GM23338 (cell line): Measurements from ENCODE around the gene RNF13. TPM values are rescaled to one million over a fixed set of nuclear protein-coding genes. Genes with fewer than 3 reads are reported as not detected.

Experiments used
- ATAC-seq: fragments of 200-7000 bp; cut with Tn5 transposase; 3 replicates; pipeline ENCODE4 v1.9.1; 2020
- DNase-seq: peaks from one replicate; pipeline ENCODE4 v3.0.0-alpha.2; 2015; ENCODE audit warnings: low spot score
- H2AFZ ChIP-seq: fragments of 200-600 bp; sonication (generic); 2 replicates; pipeline ENCODE4 v1.8.0; 2016; ENCODE audit warnings: antibody characterized with exemption, mild to moderate bottlenecking, moderate library complexity
- H3F3A ChIP-seq: fragments of 200-600 bp; sonication (generic); replicated peaks from 2 replicates; pipeline ENCODE4 v1.8.0; 2017; ENCODE audit warnings: antibody characterized with exemption, mixed run types, low read depth
- H3K27ac ChIP-seq: fragments of 200-600 bp; sonication (generic); 2 replicates; pipeline ENCODE4 v1.6.1; 2016; ENCODE audit warnings: low read depth
- H3K27me3 ChIP-seq: fragments of 200-600 bp; sonication (generic); 2 replicates; pipeline ENCODE4 v1.8.0; 2016; ENCODE audit warnings: mild to moderate bottlenecking, mixed run types, moderate library complexity; ENCODE audit not compliant: insufficient read depth
- H3K36me3 ChIP-seq: fragments of 200-600 bp; sonication (generic); 2 replicates; pipeline ENCODE4 v1.8.0; 2016; ENCODE audit warnings: mild to moderate bottlenecking; ENCODE audit not compliant: insufficient read depth
- H3K4me1 ChIP-seq: fragments of 200-600 bp; sonication (generic); 2 replicates; pipeline ENCODE4 v1.8.0; 2016; ENCODE audit warnings: mild to moderate bottlenecking, moderate library complexity; ENCODE audit not compliant: insufficient read depth
- H3K4me2 ChIP-seq: fragments of 200-600 bp; sonication (generic); 2 replicates; pipeline ENCODE4 v1.7.1; 2017; ENCODE audit warnings: mixed run types
- H3K4me3 ChIP-seq: fragments of 200-600 bp; sonication (generic); 2 replicates; pipeline ENCODE4 v1.6.1; 2016; ENCODE audit warnings: mixed run types
- H3K79me2 ChIP-seq: fragments of 200-600 bp; sonication (generic); replicated peaks from 2 replicates; pipeline ENCODE4 v1.8.0; 2017; ENCODE audit warnings: mild to moderate bottlenecking; ENCODE audit not compliant: insufficient read depth
- H3K9me2 ChIP-seq: fragments of 200-600 bp; sonication (generic); 2 replicates; pipeline ENCODE4 v1.8.0; 2017; ENCODE audit not compliant: insufficient read depth
- H4K20me1 ChIP-seq: fragments of 200-600 bp; sonication (generic); replicated peaks from 2 replicates; pipeline ENCODE4 v1.8.0; 2017; ENCODE audit warnings: mild to moderate bottlenecking; ENCODE audit not compliant: insufficient read depth
- H3K27ac Mint-ChIP-seq: 2 replicates; pipeline ENCODE4 v1.8.0; 2020; ENCODE audit warnings: inconsistent platforms, mild to moderate bottlenecking, moderate library complexity, mixed read lengths
- H3K27me3 Mint-ChIP-seq: 3 replicates; pipeline ENCODE4 v1.8.0; 2022; ENCODE audit warnings: low read depth, mild to moderate bottlenecking, moderate library complexity, mixed read lengths, inconsistent platforms; ENCODE audit not compliant: insufficient read depth, poor library complexity
- H3K36me3 Mint-ChIP-seq: 3 replicates; pipeline ENCODE4 v1.8.0; 2021; ENCODE audit warnings: low read depth, mild to moderate bottlenecking, inconsistent platforms, moderate library complexity, mixed read lengths
- H3K4me1 Mint-ChIP-seq: 3 replicates; pipeline ENCODE4 v1.8.0; 2020; ENCODE audit warnings: mild to moderate bottlenecking, inconsistent platforms, mixed read lengths
- H3K4me3 Mint-ChIP-seq: 3 replicates; pipeline ENCODE4 v1.8.0; 2021; ENCODE audit warnings: moderate library complexity, mild to moderate bottlenecking, inconsistent platforms, mixed read lengths
- H3K9me3 Mint-ChIP-seq: 3 replicates; pipeline ENCODE4 v1.8.0; 2020; ENCODE audit warnings: moderate library complexity, mild to moderate bottlenecking, inconsistent platforms, mixed read lengths
- CREB1 ChIP-seq: fragments of 250-450 bp; sonication (Bioruptor Pico); IDR thresholded peaks from 2 replicates; pipeline ENCODE4 v1.5.0; 2020; ENCODE audit warnings: low read depth, mild to moderate bottlenecking, moderate library complexity
- CTCF ChIP-seq, 2 experiments: fragments of 200-600 bp in 1 of 2; sonication (generic) in 1 of 2; conservative IDR thresholded peaks; 2 replicates each; pipeline versions ENCODE4 v1.5.1 to v1.6.1; 2016 to 2017; ENCODE audit warnings: antibody characterized with exemption in 2 of 2, low read depth in 2 of 2, mild to moderate bottlenecking in 2 of 2, moderate library complexity in 1 of 2
- EZH2phosphoT487 ChIP-seq: fragments of 200-600 bp; sonication (generic); IDR thresholded peaks from one replicate; pipeline ENCODE4 v1.8.1; 2018; ENCODE audit warnings: antibody characterized with exemption; ENCODE audit not compliant: unreplicated experiment
- JUNB ChIP-seq: IDR thresholded peaks from one replicate; pipeline ENCODE4 v1.6.1; 2016; ENCODE audit warnings: antibody characterized with exemption; ENCODE audit not compliant: unreplicated experiment
- NANOG ChIP-seq: IDR thresholded peaks from 2 replicates; pipeline ENCODE4 v1.6.1; 2016; ENCODE audit warnings: antibody characterized with exemption, borderline replicate concordance
- POLR2AphosphoS5 ChIP-seq: IDR thresholded peaks from 2 replicates; pipeline ENCODE4 v1.6.1; 2016; ENCODE audit warnings: antibody characterized with exemption, low read depth
- STAT1 ChIP-seq: IDR thresholded peaks from one replicate; pipeline ENCODE4 v1.6.1; 2016; ENCODE audit warnings: antibody characterized with exemption; ENCODE audit not compliant: unreplicated experiment
- ZNF114 ChIP-seq: fragments of 250-450 bp; sonication (Bioruptor Pico); IDR thresholded peaks from 2 replicates; pipeline ENCODE4 v1.5.0; 2020; ENCODE audit warnings: mild to moderate bottlenecking, moderate library complexity
- ZNF331 ChIP-seq: fragments of 250-450 bp; sonication (Bioruptor Pico); IDR thresholded peaks from 2 replicates; pipeline ENCODE4 v1.5.0; 2020; ENCODE audit warnings: low read depth, mild to moderate bottlenecking, moderate library complexity
- polyA plus RNA-seq: library from polyadenylated mRNA; unstranded; fragments of >200 nt; fragmentation: Nextera tagmentation; extraction: Ambion mirVana; gene quantifications from 2 replicates; pipeline ENCODE4 v1.2.1, GENCODE V29; 2016
- total RNA-seq: library from RNA; depleted of rRNA; stranded (reverse); fragments of >200 nt; shearing (Covaris generic); gene quantifications from 2 replicates; pipeline ENCODE4 v1.2.3, GENCODE V29; 2014
- TF ChIP-seq, protein P1 (sequence below): IDR thresholded peaks from one replicate; pipeline ENCODE4 v1.6.1; 2018; ENCODE audit warnings: antibody characterized with exemption; ENCODE audit not compliant: unreplicated experiment

The RNF13 gene
- total and polyA plus RNA-seq, 2 experiments from 2014 or later, result 46.3 to 101 TPM

GRCh38 chr3:149819432-149819831 is 6.4 kb downstream of the RNF13 start:
- DNase-seq, result no peak
- H3K4me1 ChIP-seq, result peaks cover 33% of the 10 kb centered on the region
- TF ChIP-seq JUNB (no peak), POLR2AphosphoS5 (no peak), STAT1 (no peak)
- Mint-ChIP-seq H3K27me3 (no peaks in the 10 kb centered on the region), H3K4me3 (no peak overlapping the region), H3K9me3 (peaks cover 7% of the 10 kb centered on the region; the same call in 2 of the 3 replicates), H3K27ac (no peak overlapping the region), H3K36me3 (peaks cover 14% of the 10 kb centered on the region; the same call in 2 of the 3 replicates), H3K4me1 (peaks cover 38% of the 10 kb centered on the region)
- no peaks in the 10 kb centered on the region for H3K9me2 ChIP-seq
- H2AFZ ChIP-seq, result no peak overlapping the region
- H3K4me2 ChIP-seq, result no peak overlapping the region
- ATAC-seq, result no peak
- peaks cover 15% of the 10 kb centered on the region for H4K20me1 ChIP-seq
- H3F3A ChIP-seq, result no peaks in the 10 kb centered on the region
- H3K36me3 ChIP-seq, result no peaks in the 10 kb centered on the region
- no peak overlapping the region for H3K4me3 ChIP-seq
- no peaks in the 10 kb centered on the region for H3K27me3 ChIP-seq
- H3K79me2 ChIP-seq, result peaks cover 100% of the 10 kb centered on the region
- H3K27ac ChIP-seq, result no peak overlapping the region

- no peaks in the 10 kb centered on the region for H3K9me2 ChIP-seq
- no peak overlapping the region for H3K4me2 ChIP-seq
- Mint-ChIP-seq H3K27ac (peak overlapping the region; percentile 11; the same call in 1 of the 2 replicates), H3K4me3 (no peak overlapping the region), H3K36me3 (peaks cover 14% of the 10 kb centered on the region; the same call in 2 of the 3 replicates), H3K27me3 (no peaks in the 10 kb centered on the region), H3K4me1 (peaks cover 31% of the 10 kb centered on the region), H3K9me3 (peaks cover 7% of the 10 kb centered on the region; the same call in 2 of the 3 replicates)
- H2AFZ ChIP-seq, result no peak overlapping the region
- H3F3A ChIP-seq, result no peaks in the 10 kb centered on the region
- no peak overlapping the region for H3K4me3 ChIP-seq
- no peaks in the 10 kb centered on the region for H3K36me3 ChIP-seq
- ATAC-seq (no peak), DNase-seq (no peak)
- peaks cover 100% of the 10 kb centered on the region for H3K79me2 ChIP-seq
- H3K4me1 ChIP-seq, result peaks cover 25% of the 10 kb centered on the region
- TF ChIP-seq EZH2phosphoT487 (no peak), ZNF114 (CRISPR knock-in tag) (no peak), CTCF (conservative IDR thresholded peaks at IDR 0.05; ENCODE audit: low read depth in 2 of 2) (no peak)
- no peak overlapping the region for H3K27ac ChIP-seq
- no peaks in the 10 kb centered on the region for H3K27me3 ChIP-seq
- peaks cover 9% of the 10 kb centered on the region for H4K20me1 ChIP-seq
Observed at GRCh38 chr3:149820183-149820582, 7.2 kb downstream of the RNF13 start.

GRCh38 chr3:149826636-149827035 is 13.6 kb downstream of the RNF13 start:
- Mint-ChIP-seq H3K4me1 (peaks cover 13% of the 10 kb centered on the region), H3K4me3 (no peak overlapping the region), H3K36me3 (peaks cover 41% of the 10 kb centered on the region), H3K27me3 (peaks cover 3% of the 10 kb centered on the region), H3K9me3 (peaks cover 33% of the 10 kb centered on the region), H3K27ac (no peak overlapping the region; the same call in 1 of the 2 replicates)
- DNase-seq (no peak), ATAC-seq (no peak)
- Histone ChIP-seq H3K36me3 (peaks cover 15% of the 10 kb centered on the region), H3K9me2 (no peaks in the 10 kb centered on the region), H3K27ac (no peak overlapping the region), H3K4me2 (no peak overlapping the region), H3F3A (no peaks in the 10 kb centered on the region), H3K79me2 (peaks cover 94% of the 10 kb centered on the region), H4K20me1 (no peaks in the 10 kb centered on the region), H2AFZ (no peak overlapping the region), H3K27me3 (no peaks in the 10 kb centered on the region), H3K4me3 (no peak overlapping the region), H3K4me1 (peaks cover 10% of the 10 kb centered on the region)
- TF ChIP-seq ZNF331 (CRISPR knock-in tag), result no peak
- TF ChIP-seq, protein P1, sequence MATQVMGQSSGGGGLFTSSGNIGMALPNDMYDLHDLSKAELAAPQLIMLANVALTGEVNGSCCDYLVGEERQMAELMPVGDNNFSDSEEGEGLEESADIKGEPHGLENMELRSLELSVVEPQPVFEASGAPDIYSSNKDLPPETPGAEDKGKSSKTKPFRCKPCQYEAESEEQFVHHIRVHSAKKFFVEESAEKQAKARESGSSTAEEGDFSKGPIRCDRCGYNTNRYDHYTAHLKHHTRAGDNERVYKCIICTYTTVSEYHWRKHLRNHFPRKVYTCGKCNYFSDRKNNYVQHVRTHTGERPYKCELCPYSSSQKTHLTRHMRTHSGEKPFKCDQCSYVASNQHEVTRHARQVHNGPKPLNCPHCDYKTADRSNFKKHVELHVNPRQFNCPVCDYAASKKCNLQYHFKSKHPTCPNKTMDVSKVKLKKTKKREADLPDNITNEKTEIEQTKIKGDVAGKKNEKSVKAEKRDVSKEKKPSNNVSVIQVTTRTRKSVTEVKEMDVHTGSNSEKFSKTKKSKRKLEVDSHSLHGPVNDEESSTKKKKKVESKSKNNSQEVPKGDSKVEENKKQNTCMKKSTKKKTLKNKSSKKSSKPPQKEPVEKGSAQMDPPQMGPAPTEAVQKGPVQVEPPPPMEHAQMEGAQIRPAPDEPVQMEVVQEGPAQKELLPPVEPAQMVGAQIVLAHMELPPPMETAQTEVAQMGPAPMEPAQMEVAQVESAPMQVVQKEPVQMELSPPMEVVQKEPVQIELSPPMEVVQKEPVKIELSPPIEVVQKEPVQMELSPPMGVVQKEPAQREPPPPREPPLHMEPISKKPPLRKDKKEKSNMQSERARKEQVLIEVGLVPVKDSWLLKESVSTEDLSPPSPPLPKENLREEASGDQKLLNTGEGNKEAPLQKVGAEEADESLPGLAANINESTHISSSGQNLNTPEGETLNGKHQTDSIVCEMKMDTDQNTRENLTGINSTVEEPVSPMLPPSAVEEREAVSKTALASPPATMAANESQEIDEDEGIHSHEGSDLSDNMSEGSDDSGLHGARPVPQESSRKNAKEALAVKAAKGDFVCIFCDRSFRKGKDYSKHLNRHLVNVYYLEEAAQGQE, result no peak
- no peak for TF ChIP-seq CREB1 (CRISPR knock-in tag)
- TF ChIP-seq POLR2AphosphoS5, result no peak
- TF ChIP-seq NANOG, result no peak
- TF ChIP-seq JUNB, result no peak
